GM19239 (cell line): ENCODE data around the gene GBP7.

Experiments
- DNase-seq: peaks from one replicate; pipeline ENCODE4 v3.0.0; 2011; ENCODE audit warnings: low spot score; ENCODE audit not compliant: insufficient read length
- FAIRE-seq: peaks from 2 replicates; lab custom pipeline; 2011; peaks lifted over from hg19 to GRCh38; lab: Jason Lieb, UNC

GBP7 gene

GRCh38 chr1:89125240-89125912, 50.4 kb downstream of the GBP7 start:
- DNase-seq: no peak
- FAIRE-seq: peak; percentile 57

DNA sequence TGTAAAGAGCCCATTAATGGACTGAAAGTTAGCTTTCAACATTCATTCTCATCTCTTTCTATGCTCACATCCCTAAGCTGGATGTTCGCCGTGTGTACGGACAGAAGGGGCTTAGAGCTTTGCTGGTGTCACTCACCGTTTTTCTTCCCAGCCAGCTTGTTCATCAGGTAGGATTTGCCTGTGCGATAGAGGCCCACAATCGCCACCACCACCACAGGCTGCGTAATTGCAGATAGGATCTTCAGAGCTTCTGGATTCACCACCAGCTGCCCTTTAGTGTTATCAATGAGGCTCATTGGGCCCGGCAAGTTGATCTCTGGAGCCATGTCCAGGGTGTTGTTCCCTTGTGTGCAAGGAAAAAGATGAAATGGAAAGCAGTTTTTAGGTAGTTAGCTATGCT, 54.2 kb downstream of the GBP7 start:
- no peak for FAIRE-seq
- no peak for DNase-seq

DNA sequence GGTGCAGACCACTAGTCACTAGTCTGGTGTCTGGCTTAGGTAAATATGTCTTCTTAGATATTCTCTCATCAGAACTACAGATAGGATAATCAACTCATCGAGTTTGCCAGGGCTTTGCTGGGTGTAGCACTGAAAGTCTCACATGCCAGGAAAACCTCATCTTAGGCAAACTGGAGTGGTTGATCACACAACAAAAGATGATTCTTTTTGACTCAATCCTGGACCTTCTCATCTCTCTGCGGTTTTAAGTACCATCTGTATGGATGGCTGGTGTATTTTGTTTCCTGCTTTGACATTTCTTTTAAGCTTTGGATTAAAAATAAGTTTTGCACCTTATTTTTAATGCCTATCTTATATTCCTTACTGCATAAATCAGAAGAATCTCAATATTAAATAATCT, 61.1 kb downstream of the GBP7 start:
- FAIRE-seq (no peak), DNase-seq (no peak)

DNA sequence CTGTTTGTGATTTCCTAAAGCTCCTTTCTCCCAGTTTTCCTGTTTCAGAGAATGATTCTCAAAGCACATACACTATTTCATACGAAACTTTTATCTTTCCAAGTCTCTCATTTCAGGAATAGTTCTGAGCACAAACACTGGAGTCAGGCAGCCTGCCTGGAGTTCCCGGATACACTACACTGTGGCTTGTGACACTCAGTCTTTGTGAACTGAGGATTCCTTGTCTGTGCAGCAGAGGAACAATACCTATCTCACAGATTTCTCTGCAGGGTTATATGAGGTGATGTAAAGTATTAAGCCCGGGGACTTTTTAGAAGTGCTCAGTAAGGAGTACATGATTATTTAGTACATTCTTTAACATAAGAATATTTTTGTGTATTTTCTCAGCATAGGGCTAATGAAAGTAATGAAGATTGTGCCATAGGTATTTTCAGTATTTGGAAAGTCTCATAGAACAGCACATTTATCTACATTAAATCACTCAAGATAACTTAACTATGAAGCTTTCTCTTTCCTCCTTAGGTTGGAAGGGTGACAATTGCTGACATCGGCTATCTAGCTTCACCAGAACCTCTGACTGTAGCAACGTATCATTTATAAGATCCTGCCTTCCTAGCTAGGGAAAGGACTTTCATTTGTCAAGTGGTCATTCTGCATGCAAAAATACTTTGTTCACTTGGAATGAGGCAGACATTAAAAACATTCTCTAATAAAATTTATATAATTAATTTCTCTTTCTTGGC, 62.8 kb downstream of the GBP7 start:
- DNase-seq (no peak), FAIRE-seq (no peak)

GRCh38 chr1:89104687-89105086, 71.1 kb downstream of the GBP7 start:
- DNase-seq (no peak), FAIRE-seq (no peak)

DNA sequence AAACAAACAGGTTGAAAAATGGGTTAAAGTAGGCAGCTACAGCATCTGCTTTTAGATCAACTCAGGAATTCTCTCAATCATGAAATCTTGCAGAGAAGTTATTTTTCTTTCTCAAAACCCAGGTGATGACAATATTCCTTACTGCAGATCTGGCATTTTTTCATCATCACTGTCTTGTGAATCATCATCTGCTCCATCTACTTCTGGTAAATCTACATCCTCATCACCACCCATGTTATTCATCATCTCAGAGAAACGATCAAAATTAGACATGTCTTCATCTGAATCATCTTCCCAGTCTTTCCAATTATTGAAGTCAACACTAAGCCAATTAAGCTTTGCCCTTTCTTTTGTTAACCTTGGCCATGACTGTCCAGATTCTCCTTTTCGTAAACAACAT, 71.7 kb downstream of the GBP7 start:
- DNase-seq: no peak
- no peak for FAIRE-seq

DNA sequence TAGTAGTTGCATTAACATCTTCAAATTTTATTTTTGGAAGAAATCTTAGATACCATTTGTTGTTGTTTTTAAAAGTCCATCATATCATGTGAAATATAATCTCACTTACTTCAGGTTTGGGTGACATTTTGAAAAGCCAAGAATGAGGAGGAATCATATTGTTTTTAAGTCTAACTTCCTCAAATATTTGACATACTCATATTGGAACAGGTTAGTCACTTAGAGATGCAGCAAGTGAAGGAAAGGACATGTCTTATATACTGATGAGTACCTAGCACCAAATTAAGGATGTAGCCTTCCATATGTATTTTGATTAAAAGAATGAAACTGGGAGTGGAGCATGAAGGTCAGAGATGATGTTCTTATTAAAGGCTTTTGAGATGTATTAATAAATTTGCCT, 73.8 kb downstream of the GBP7 start:
- no peak for FAIRE-seq
- DNase-seq: no peak

DNA sequence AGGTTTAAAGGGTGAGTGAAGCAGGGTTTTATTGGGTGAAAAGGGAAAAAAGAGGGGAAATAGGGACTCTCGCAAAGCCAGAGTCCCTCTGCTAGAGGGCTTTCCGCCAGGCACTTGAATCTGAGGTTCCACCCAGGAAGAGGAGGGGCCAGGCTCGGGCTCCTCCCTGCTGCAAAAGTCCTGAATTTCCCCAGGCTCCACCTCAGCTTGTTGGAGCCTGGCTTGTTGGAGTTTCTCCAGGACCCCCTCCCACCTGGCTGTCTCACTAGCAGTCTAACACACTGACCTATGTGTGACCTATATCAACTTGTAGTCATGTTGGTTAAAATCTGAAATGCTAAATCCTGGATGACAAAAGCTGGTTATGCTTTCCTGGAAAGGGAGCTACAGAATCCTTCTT, 75.4 kb downstream of the GBP7 start:
- DNase-seq (no peak), FAIRE-seq (no peak)

DNA sequence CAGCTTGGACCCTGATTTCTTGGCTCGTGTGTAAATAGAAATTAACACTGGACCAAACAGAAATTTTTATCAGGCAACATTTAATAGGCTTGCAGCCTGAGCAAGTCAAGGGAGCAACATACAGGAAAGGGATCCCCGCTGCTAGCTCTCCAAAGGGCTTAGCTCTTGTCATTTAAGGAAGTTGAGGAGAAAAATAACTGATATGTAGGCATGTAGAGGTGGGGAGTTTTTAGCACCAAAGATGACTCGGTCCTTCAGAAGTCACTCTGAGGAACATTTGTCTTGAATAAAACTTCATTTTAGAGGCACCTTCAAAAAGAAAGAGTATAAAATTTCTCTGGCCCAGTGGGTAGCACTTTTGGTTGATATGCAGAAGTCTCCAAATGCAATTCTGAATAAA, 76.9 kb downstream of the GBP7 start:
- no peak for FAIRE-seq
- DNase-seq: no peak

DNA sequence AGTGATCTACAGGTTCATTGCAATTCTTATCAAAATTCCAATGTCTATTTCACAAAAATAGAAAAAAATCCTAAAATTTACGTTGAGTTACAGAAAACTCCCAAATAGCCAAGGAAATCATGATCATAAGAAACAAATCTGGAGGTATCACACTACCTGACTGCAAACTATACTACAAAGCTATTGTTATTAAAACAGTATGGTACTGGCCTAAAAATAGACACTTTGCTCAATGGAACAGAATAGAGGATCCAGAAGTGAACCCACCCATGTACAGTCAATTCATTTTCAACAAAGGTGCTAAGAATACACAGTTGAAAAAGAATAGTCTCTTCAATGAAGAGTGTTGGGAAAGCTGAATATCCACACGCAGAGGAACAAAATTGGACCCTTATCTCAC, 80.1 kb downstream of the GBP7 start:
- no peak for FAIRE-seq

DNA sequence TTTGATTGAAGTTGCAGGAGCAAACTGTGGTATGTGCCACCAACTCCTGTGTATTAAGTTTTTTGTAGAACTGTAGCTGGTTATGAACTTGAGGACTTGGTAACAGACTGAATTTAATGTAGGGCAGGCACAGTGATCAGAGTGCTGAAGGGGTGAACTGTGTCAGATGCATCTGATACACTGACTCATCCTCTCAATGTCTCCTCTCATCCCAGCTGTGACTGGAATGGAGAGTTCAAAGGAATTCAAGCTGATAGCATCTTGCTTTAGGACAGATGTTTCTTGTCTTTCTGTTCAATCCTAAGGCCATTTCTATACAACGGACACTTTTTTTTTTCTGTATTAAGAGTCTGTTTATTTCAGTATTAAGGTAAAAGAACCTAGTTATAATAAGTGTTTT, 85.8 kb downstream of the GBP7 start:
- DNase-seq (no peak), FAIRE-seq (peak; percentile 26)

More for the DNA sequence above, 80.1 kb downstream of the GBP7 start:
- DNase-seq: no peak

DNA sequence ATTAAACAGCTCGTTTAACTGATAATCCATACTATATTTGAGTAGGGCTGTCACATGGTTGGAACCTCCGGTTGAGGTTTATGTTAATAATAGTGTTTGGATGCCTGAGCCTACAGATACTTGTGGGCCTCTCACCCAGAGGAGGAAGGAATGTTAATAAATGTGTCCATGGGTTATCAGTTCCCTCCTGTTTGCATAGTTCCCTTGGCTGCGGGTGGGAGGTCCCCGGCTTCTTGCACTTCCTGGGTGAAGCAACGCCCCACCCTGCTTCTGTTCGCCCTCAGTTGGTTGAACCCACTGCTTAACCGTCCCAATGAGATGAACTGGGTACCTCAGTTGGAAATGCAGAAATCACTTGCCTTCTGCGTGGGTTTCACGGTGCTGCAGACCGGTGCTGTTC, 87.2 kb downstream of the GBP7 start:
- FAIRE-seq: no peak
- DNase-seq: no peak

DNA sequence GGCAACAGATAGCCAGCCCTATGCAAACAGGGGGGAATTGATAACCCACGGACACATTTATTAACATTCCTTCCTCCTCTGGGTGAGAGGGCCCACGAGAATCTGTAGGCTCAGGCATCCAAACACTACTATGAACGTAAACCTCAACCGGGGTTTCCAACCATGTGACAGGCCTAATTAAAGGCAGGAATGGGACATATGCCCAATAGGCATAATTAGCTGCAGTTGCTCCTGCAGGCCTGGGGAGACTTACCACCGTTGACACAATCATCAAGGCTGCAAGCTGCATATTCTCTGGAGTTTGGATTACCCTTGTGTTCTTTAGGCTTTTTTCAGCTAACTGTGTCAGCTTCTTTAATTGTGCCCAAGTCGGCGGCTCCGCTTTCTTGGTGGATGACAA, 88.6 kb downstream of the GBP7 start:
- no peak for DNase-seq
- no peak for FAIRE-seq

GRCh38 chr1:89085781-89086180, 90.0 kb downstream of the GBP7 start:
- DNase-seq: peak; percentile 40
- FAIRE-seq: peak; percentile 97
